H9 (cell line): Measurements from ENCODE around the gene CADPS. TPM values are rescaled to one million over a fixed set of nuclear protein-coding genes. Genes with fewer than 3 reads are reported as not detected.

ENCODE experiments used
- DNase-seq: peaks from one replicate; pipeline ENCODE4 v3.0.0-alpha.2; 2017
- H2AFZ ChIP-seq: one replicate; pipeline ENCODE4 v1.6.1; 2013; ENCODE audit warnings: mild to moderate bottlenecking, low read length, control low read depth, moderate library complexity
- H2AK5ac ChIP-seq: 2 replicates; pipeline ENCODE4 v1.6.1; 2013; ENCODE audit warnings: low read length, control low read depth, mixed read lengths; ENCODE audit not compliant: insufficient read length
- H2BK120ac ChIP-seq: one replicate; pipeline ENCODE4 v1.6.1; 2013; ENCODE audit warnings: low read depth, mild to moderate bottlenecking, low read length, control low read depth, inconsistent platforms; ENCODE audit not compliant: poor library complexity, severe bottlenecking
- H2BK12ac ChIP-seq: 2 replicates; pipeline ENCODE4 v1.6.1; 2013; ENCODE audit warnings: low read length, control low read depth, mixed read lengths, low read depth; ENCODE audit not compliant: insufficient read length
- H2BK15ac ChIP-seq: 2 replicates; pipeline ENCODE4 v1.6.1; 2013; ENCODE audit warnings: low read depth, low read length, control low read depth
- H2BK20ac ChIP-seq: one replicate; pipeline ENCODE4 v1.6.1; 2013; ENCODE audit warnings: low read depth, mild to moderate bottlenecking, low read length, control low read depth, inconsistent platforms; ENCODE audit not compliant: poor library complexity, severe bottlenecking
- H2BK5ac ChIP-seq: 2 replicates; pipeline ENCODE4 v1.6.1; 2013; ENCODE audit warnings: low read length, control low read depth, mixed read lengths; ENCODE audit not compliant: insufficient read length
- H3K14ac ChIP-seq: 2 replicates; pipeline ENCODE4 v1.6.1; 2013; ENCODE audit warnings: low read length, control low read depth; ENCODE audit not compliant: insufficient read depth
- H3K18ac ChIP-seq: 2 replicates; pipeline ENCODE4 v1.6.1; 2013; ENCODE audit warnings: low read depth, mild to moderate bottlenecking, mixed read lengths, low read length, control low read depth; ENCODE audit not compliant: insufficient read length
- H3K23ac ChIP-seq: 2 replicates; pipeline ENCODE4 v1.6.1; 2013; ENCODE audit warnings: low read length, control low read depth, mixed read lengths, low read depth; ENCODE audit not compliant: insufficient read length
- H3K23me2 ChIP-seq: 2 replicates; pipeline ENCODE4 v1.6.1; 2013; ENCODE audit warnings: low read depth, mild to moderate bottlenecking, mixed read lengths, low read length, control low read depth; ENCODE audit not compliant: insufficient read length, poor library complexity, severe bottlenecking
- H3K27ac ChIP-seq: 2 replicates; pipeline ENCODE4 v1.5.1; 2013; ENCODE audit warnings: low read length, control low read depth, mixed read lengths, low read depth; ENCODE audit not compliant: insufficient read length
- H3K27me3 ChIP-seq: 2 replicates; pipeline ENCODE4 v1.6.1; 2013; ENCODE audit warnings: low read length, control low read depth, inconsistent platforms; ENCODE audit not compliant: insufficient read depth
- H3K4ac ChIP-seq: 2 replicates; pipeline ENCODE4 v1.6.1; 2013; ENCODE audit warnings: low read depth, mild to moderate bottlenecking, control low read depth, inconsistent platforms, low read length, moderate library complexity
- H3K4me1 ChIP-seq: 2 replicates; pipeline ENCODE4 v1.6.1; 2013; ENCODE audit warnings: low read length, control low read depth, inconsistent platforms; ENCODE audit not compliant: insufficient read depth
- H3K4me2 ChIP-seq: 2 replicates; pipeline ENCODE4 v1.6.1; 2013; ENCODE audit warnings: low read length, control low read depth, mixed read lengths; ENCODE audit not compliant: insufficient read length, insufficient read depth
- H3K56ac ChIP-seq: 2 replicates; pipeline ENCODE4 v1.6.1; 2013; ENCODE audit warnings: low read depth, mild to moderate bottlenecking, mixed read lengths, low read length, control low read depth; ENCODE audit not compliant: insufficient read length
- H3K79me1 ChIP-seq: 2 replicates; pipeline ENCODE4 v1.6.1; 2013; ENCODE audit warnings: low read depth, mild to moderate bottlenecking, moderate library complexity, low read length, control low read depth, inconsistent platforms; ENCODE audit not compliant: insufficient read depth, poor library complexity, severe bottlenecking
- H3K79me2 ChIP-seq: 2 replicates; pipeline ENCODE4 v1.6.1; 2013; ENCODE audit warnings: low read length, control low read depth, inconsistent platforms; ENCODE audit not compliant: insufficient read depth
- H3K9ac ChIP-seq: 2 replicates; pipeline ENCODE4 v1.6.1; 2013; ENCODE audit warnings: low read length, control low read depth, mixed read lengths; ENCODE audit not compliant: insufficient read length; ENCODE audit errors: extremely low read depth
- H3K9me3 ChIP-seq: one replicate; pipeline ENCODE4 v1.6.1; 2013; ENCODE audit warnings: low read depth, low read length, inconsistent platforms; ENCODE audit not compliant: control insufficient read depth
- H3T11ph ChIP-seq: one replicate; pipeline ENCODE4 v1.6.1; 2013; ENCODE audit warnings: mild to moderate bottlenecking, low read length, control low read depth, inconsistent platforms
- H4K20me1 ChIP-seq: one replicate; pipeline ENCODE4 v1.6.1; 2013; ENCODE audit not compliant: control insufficient read depth, insufficient read length, insufficient read depth
- H4K5ac ChIP-seq: 2 replicates; pipeline ENCODE4 v1.6.1; 2013; ENCODE audit warnings: low read depth, mild to moderate bottlenecking, mixed read lengths, low read length, control low read depth; ENCODE audit not compliant: insufficient read length
- H4K8ac ChIP-seq: replicated peaks from 2 replicates; pipeline ENCODE4 v1.6.1; 2013; ENCODE audit warnings: low read length, control low read depth, mixed read lengths, low read depth; ENCODE audit not compliant: insufficient read length
- H4K91ac ChIP-seq: 2 replicates; pipeline ENCODE4 v1.6.1; 2013; ENCODE audit warnings: low read depth, mild to moderate bottlenecking, moderate library complexity, mixed read lengths, low read length, control low read depth; ENCODE audit not compliant: insufficient read length
- H3K27ac Mint-ChIP-seq, 3 experiments: 2 replicates in 2 of 3; 3 replicates in 1 of 3; pipeline ENCODE4 v1.8.0; 2020 to 2021; ENCODE audit warnings: mixed read lengths in 3 of 3, mild to moderate bottlenecking in 1 of 3, moderate library complexity in 1 of 3
- H3K27me3 Mint-ChIP-seq: 2 replicates; pipeline ENCODE4 v1.8.0; 2021; ENCODE audit warnings: low read depth, mild to moderate bottlenecking, moderate library complexity, mixed read lengths
- H3K36me3 Mint-ChIP-seq, 3 experiments: 2 replicates in 2 of 3; 3 replicates in 1 of 3; pipeline ENCODE4 v1.8.0; 2020 to 2021; ENCODE audit warnings: low read depth in 3 of 3, mixed read lengths in 3 of 3; ENCODE audit not compliant: insufficient read depth in 1 of 3
- H3K4me1 Mint-ChIP-seq, 2 experiments: 2 replicates each; pipeline ENCODE4 v1.8.0; 2020; ENCODE audit warnings: mixed read lengths in 2 of 2
- H3K4me3 Mint-ChIP-seq, 2 experiments: 2 replicates in 1 of 2; 3 replicates in 1 of 2; pipeline ENCODE4 v1.8.0; 2020 to 2021; ENCODE audit warnings: mild to moderate bottlenecking in 2 of 2, mixed read lengths in 2 of 2, moderate library complexity in 1 of 2
- H3K9me3 Mint-ChIP-seq, 2 experiments: 2 replicates in 1 of 2; 3 replicates in 1 of 2; pipeline ENCODE4 v1.8.0; 2020; ENCODE audit warnings: mild to moderate bottlenecking in 2 of 2, mixed read lengths in 2 of 2, moderate library complexity in 1 of 2
- CTCF ChIP-seq: fragments of 200-600 bp; sonication (generic); conservative IDR thresholded peaks from 3 replicates; pipeline ENCODE4 v1.8.0; 2021; ENCODE audit warnings: antibody characterized with exemption, mild to moderate bottlenecking
- WGBS: extraction: QIAGEN DNeasy Blood & Tissue Kit; methylation state at CpG from one replicate; pipeline ENCODE4 v1.1.7; 2013; ENCODE audit warnings: missing lambda C conversion rate, low lambda C conversion rate, mixed read lengths; ENCODE audit not compliant: insufficient read length; ENCODE audit errors: extremely low coverage; 5-methylcytosine and 5-hydroxymethylcytosine counted together
- total RNA-seq: library from RNA; stranded (reverse); gene quantifications from 2 replicates; pipeline ENCODE4 v1.2.1, GENCODE V29; 2021

The CADPS gene
- total RNA-seq, 1 experiment from 2014 or later: 6.6 TPM

GRCh38 chr3:62387251-62387650, 488.0 kb downstream of the CADPS start:
- Mint-ChIP-seq H3K4me1 (no peaks in the 10 kb centered on the region), H3K36me3 (no peaks in the 10 kb centered on the region; a peak in 1 of 7 replicates), H3K27ac (no peak overlapping the region), H3K27me3 (peaks cover 89% of the 10 kb centered on the region), H3K4me3 (no peak overlapping the region), H3K9me3 (no peaks in the 10 kb centered on the region; a peak in 2 of 5 replicates)
- Histone ChIP-seq H2BK15ac (no peak overlapping the region), H2AK5ac (no peak overlapping the region), H4K20me1 (no peaks in the 10 kb centered on the region), H3K18ac (no peak overlapping the region), H3K4me2 (no peak overlapping the region), H3K9me3 (no peaks in the 10 kb centered on the region), H4K91ac (no peak overlapping the region), H3K14ac (no peak overlapping the region), H2BK12ac (no peak overlapping the region), H3K4ac (no peak overlapping the region), H4K5ac (no peak overlapping the region), H3K56ac (no peak overlapping the region), H3K23ac (no peak overlapping the region), H2BK120ac (no peak overlapping the region), H4K8ac (no peak overlapping the region), H2BK5ac (no peak overlapping the region), H3K4me1 (no peaks in the 10 kb centered on the region), H2AFZ (no peak overlapping the region), H3K23me2 (no peaks in the 10 kb centered on the region), H3K27me3 (no peaks in the 10 kb centered on the region; the same call in 1 of the 2 replicates), H2BK20ac (no peak overlapping the region), H3K79me2 (no peaks in the 10 kb centered on the region), H3K9ac (no peak overlapping the region), H3T11ph (no peak overlapping the region), H3K27ac (no peak overlapping the region), H3K79me1 (no peaks in the 10 kb centered on the region)
- WGBS: no CpG with 5 or more reads among the region's 3 CpGs
- DNase-seq: no peak
- TF ChIP-seq CTCF: no peak
